GM19438 (cell line): ENCODE measurements around the gene FAR1.
"Not testable (repeated sequence)": the region's sequence is repeated elsewhere in the genome, so short reads cannot be mapped to it uniquely, and the experiment has no call there.

Experiments
- ATAC-seq: cut with Tn5 transposase; IDR thresholded peaks from one replicate; pipeline ENCODE4 v1.9.1; 2021; ENCODE audit warnings: low read depth; ENCODE audit not compliant: unreplicated experiment

Gene FAR1, protein sequence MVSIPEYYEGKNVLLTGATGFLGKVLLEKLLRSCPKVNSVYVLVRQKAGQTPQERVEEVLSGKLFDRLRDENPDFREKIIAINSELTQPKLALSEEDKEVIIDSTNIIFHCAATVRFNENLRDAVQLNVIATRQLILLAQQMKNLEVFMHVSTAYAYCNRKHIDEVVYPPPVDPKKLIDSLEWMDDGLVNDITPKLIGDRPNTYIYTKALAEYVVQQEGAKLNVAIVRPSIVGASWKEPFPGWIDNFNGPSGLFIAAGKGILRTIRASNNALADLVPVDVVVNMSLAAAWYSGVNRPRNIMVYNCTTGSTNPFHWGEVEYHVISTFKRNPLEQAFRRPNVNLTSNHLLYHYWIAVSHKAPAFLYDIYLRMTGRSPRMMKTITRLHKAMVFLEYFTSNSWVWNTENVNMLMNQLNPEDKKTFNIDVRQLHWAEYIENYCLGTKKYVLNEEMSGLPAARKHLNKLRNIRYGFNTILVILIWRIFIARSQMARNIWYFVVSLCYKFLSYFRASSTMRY

DNA sequence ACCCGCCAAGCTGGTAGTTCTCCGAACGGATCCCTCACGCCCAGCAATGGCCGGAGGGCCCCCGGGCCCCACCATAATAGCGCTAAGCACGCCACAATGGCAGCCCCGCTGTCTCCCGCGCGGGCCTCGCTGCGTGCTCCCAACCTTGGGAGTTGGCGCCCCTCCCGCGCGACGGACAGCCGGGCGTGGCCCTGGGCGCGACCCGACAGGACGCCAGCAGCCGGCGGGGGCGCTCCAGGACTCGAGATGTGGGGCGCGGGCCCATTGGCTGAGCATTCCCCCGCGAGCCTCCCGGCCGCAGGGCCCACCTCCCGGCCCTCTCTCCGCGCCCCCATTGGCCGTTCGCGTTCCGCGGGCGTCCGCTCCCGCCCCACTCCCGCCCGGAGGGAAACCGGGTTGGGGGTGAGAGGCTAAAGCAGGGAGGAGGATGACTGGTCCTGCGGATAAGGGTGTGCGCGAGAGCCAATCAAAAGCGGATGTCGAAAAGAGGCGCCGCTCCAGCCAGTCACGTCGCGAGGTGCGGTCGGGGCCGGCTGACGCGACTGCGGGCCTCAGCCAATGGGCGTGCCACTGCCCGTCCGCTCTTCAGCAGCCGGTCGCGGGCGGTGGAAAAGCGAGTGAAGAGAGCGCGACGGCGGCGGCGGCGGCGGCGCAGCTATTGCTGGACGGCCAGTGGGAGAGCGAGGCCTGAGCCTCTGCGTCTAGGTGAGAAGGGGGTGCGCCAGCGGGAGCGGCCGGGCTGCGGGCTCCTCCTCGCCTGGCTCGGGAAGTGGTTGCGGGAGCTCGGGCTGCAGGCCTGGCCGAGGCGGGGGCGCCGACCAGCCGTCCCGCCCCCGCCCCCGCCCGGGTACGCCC, at the start of gene FAR1:
TSS of gene FAR1 (plus strand) at position 567 of the 855 bp plus-strand sequence. CDS start 26,098 bp downstream, outside the sequence.
- ATAC-seq, result peak; percentile 88

DNA sequence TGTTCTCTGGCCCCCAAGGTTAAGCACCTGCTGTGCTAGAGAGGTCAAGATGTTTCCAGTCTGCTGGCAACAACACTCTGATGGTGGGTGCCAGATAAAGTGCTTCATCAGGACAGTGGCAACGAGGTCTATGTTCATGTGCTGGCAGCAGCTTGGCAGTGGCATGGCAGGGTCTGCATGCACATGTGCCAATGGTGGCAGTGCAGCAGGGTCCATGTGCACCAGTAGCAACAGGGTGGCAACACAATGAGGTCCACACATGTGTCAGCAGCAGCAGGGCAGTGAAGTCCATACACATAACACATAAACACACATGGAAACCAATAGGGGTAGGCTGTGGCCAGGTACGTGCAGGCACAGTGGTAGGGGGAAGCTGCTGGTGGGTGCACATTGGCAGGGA, 48.4 kb upstream of the FAR1 start:
- ATAC-seq, result no peak

DNA sequence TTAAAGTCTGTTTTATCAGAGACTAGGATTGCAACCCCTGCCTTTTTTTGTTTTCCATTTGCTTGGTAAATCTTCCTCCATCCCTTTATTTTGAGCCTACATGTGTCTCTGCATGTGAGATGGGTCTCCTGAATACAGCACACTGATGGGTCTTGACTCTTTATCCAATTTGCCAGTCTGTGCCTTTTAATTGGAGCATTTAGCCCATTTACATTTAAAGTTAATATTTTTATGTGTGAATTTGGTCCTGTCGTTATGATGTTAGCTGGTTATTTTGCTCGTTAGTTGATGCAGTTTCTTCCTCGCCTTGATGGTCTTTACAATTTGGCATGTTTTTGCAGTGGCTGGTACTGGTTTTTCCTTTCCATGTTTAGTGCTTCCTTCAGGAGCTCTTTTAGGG, 41.6 kb upstream of the FAR1 start:
- not testable (repeated sequence) for ATAC-seq

DNA sequence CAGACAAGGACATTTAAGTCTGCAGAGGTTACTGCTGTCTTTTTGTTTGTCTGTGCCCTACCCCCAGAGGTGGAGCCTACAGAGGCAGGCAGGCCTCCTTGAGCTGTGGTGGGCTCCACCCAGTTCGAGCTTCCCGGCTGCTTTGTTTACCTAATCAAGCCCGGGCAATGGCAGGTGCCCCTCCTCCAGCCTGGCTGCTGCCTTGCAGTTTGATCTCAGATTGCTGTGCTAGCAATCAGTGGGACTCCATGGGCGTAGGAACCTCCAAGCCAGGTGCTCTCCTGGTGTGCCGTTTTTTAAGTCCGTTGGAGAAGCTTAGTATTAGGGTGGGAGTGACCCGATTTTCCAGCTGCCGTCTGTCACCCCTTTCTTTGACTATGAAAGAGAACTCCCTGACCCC, 39.8 kb upstream of the FAR1 start:
- not testable (repeated sequence) for ATAC-seq

DNA sequence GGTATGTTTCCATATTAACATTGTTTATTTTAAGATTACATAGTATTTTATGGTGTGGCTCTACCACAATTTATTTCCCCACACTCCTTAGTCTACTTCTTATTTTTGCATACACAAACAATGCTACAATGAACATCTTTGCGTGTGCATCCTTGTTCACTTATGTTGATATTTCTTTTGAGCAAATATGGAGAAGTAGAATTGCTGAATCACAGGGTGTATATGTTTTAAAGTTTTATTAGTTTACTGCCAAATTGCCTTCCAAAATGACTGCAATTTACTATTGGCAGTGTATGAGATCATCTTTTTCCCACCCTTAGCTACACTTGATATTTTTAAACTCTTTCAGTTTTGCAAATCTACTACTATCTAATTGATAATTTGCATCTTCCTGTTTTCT, 38.7 kb upstream of the FAR1 start:
- no peak for ATAC-seq

DNA sequence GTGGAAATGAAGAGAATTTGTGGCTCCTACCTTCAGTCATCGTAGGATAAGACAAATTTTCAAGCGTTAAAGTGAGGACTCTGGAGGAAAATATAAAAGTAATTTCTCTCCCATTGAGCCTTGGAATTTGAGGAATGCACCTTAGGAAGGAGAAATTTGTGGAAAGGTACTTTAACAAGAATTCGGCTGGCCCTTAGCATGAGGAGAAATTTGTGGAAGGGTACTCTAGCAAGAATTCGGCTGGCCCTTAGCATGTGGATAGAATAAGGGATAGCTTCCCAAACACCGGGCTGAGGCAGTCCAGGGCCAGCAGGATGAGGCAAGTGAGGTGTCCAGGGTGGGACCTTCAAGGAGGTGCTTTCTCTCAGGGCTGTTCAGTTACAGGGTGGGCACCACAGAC, 33.2 kb upstream of the FAR1 start:
- no peak for ATAC-seq

DNA sequence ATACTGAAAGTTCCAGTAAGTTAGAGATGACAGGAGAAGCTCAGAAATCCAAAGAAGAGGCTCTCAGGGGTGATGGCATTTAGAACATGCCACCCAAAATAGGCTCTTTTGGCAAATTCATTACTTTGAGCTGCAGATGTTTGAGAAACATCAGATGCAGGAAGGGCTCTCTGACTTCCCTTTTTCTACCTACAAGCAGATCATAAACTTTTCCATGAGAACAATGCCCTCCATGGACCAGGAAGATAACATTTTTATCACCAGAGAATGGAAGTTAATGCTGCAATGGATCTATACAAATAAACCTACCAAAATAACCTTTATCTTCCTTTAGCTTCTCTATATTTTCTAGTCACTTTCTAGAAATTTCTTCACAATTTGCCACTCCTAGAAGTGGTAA, 32.7 kb upstream of the FAR1 start:
- no peak for ATAC-seq

DNA sequence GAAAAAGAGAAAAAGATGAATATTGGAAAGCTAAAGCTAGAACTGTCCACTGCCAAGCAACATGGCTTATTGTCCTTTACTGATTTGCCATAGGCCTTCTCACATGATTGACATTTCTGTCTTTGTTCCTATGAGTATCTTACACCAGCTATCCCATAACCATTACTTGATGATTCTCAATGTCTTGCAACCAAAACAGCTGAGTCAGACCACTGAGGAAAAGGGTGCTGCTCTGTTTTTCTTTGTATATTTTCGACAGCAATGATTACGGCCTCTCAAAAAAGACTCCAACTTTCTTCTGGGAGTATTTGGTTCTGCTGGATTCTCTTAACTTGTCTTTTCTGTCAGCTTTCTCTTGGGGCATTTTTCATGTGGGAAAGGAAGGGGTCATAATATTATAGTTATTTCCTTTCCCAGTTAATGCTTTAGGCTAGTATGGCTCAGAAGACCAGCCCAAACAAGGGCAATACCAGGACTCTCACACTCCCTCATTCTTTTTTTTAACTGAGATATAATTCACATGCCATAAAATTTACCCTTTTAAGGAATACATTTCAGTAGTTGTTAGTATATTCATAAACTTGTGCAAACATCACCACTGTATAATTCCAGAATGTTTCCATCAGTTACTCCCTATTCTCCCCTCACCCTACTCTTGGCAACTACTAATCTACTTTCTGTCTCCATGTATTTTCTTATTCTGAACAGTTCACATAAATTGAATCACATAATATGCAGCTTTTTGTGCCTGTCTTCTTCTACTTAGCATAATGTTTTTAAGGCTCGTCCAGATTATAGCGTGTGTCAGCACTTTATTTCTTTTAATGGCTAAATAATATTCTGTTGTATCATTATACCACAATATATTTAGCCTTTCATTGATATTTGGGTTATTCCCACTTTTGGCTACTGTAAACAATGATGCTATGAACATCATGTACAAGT, 31.1 kb upstream of the FAR1 start:
- no peak for ATAC-seq

DNA sequence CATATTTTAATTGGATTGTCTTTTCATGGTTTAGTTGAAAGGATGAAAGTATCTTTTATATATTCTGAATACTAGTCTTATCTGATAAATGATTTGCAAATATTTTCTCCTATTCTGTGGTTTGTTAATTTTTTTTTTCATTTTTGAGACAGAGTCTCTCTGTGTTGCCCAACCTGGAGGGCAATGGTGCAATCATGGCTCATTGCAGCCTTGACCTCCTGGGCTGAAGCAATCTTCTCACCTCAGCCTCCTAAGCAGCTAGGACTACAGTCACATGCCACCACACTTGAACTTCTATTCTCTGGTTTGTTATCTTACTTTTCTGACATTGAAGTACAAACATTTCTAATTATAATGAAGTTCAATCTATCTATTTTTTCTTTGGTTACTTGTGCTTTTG, 30.0 kb upstream of the FAR1 start:
- no peak for ATAC-seq

DNA sequence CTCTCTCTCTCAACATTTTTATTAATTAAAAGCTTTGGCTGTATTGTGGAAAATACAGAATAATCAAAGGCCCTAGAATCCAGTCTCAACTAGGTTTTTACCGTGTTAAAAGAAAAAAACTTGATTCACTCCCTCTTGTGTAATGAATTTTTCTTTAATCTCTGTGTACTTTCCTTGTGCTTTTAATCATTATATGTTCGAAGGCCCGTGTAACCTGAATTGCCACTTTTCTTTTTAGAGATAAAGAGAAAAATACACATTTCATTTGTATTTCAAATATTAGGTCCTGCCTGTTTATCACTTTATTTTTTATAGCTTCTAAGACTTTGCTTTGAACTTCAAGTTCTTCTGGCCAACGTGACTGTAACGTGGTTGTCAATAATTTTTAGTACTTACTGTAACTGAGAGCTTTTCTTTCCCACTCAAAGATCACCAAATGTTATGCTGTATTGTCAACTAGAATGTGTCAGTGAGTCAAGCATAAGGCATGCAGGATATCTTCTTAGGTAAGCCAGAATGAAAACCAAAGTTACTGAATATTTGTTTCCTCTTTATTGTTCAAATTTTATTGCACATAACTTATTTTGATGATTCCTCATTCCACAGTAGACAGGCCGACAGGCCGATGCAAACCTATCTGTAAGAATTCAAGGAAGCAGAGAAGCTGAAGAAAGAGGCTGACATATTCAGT, 23.3 kb upstream of the FAR1 start:
- ATAC-seq, result no peak

DNA sequence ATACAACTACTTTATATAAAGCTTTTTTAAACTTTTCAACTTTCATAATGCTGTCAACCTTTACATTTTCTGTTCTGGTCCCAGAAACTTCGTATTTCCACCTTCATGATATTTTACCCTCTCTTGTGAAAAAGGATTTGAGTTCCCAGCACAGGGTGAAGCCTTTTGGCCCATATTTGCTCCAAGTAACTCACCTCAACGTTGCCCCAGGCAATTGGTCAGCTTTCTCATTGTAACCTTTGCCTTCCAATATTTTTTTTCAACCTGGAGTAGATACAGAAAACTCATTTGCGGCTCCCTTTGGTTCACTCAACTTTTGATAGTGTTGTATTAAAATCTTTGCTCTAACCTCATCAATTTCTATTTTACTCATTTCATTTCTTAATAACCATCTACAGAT, 21.1 kb upstream of the FAR1 start:
- ATAC-seq, result no peak

DNA sequence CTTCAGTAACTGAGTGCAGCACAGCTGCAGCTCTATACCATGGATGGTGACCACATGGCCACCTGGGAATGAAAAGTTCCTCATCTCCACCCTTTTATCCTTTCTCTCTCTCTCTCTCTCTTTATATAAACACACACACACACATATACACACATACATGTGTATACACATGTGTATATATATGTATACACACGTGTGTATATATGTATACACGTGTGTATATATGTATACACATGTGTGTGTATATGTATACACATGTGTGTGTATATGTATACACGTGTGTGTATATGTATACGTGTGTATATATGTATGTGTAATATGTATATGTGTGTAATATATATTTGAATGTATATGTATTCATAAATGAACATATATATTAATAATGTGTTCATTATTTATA, 18.8 kb upstream of the FAR1 start:
- ATAC-seq, result no peak

DNA sequence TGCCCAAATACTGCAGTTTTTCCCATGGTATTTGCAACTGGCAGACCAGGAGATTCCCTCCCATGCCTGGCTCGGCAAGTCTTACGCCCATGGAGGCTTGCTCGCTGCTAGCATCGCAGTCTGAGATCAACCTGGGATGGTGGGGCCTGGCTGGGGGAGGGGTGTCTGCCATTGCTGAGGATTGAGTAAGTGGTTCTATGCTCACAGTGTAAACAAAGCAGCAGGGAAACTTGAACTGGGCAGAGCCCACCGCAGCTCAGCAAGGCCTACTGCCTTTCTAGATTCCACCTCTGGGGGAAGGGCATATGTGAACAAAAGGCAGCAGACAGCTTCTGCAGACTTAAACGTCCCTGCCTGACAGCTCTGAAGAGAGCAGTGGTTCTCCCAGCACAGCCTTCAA, 17.0 kb upstream of the FAR1 start:
- not testable (repeated sequence) for ATAC-seq

DNA sequence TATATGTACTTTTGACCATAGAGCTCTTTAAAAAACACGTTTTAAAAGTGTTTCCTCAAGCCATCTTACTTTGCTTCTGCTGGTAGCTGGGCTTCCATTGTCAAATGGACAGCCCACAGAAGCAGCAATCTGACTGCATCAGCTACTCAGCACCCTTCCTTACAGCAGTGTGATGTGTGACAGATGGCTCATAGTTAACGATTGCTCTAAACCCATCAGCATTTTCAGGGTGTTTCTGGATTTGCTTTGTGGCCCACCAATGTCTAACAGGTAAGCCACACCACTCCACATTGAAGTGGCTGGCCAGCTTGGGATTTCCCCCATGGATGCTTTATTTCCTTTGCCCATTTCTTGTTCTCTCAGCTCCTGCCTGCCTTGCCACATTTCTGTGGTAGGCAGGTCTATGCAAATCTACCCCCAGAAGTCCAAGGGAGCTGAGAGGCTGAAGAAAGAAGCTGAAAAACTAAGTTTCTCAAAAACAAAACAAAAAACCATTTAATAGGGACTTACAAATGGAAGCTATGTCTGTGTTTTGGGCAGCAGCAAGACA, 7.3 kb upstream of the FAR1 start:
- no peak for ATAC-seq

DNA sequence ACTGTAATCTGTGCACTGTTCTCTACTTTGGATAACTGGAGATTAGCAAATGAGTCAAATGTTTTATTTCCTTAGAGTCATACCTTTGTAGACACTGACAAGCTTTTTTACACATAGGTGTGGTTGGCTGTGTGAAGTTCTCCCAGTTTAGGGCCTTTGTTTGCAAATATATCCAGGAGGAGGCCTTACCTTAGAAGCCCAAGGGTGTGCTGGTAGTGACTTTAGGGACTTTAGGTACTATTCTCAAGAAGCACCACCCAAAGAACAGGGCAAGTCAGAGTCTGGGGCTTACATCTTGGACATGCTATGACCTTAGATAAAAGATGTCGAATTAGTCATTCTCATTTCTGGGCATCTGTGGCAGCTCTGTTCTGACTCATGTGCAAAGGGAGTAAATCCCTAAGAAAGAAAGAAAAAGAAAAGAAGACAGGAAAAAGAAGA, 4.8 kb upstream of the FAR1 start:
- no peak for ATAC-seq

DNA sequence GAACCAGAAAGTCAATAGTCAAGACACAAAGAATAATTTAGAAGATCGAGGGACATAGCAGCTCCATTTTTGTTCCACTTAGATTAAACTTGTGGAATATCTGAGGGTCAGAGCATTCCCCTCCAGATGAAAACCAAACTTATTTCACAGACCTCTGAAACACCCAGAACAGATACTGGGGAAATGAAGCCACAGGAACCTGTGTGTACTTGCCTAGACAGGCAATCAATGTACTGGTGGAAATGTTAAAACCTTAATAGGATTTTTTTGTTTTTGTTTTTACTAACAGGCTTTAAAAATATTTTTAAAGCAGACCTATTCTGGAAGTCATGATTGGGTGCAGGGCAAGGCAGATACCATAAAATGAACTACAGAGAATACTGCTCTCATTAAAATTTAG, 4.1 kb upstream of the FAR1 start:
- ATAC-seq, result no peak

DNA sequence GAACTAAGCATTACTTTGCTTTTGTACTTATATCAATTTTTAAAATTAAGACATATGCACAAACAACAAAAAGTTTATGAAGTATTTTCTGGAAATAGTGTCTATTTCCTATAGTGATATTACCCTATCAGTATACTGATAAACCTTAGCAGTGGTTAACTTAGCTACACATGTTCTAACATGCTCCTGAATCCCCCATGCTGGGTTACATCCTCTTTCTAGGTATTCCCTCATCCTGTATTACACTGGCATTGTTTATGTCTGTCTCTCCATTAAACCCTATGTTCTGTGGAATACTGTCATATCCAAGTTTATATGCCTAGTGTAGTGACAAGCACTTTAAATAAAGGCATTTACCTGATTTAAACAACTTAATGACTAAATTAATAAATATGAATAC, 1.8 kb upstream of the FAR1 start:
- ATAC-seq, result no peak

DNA sequence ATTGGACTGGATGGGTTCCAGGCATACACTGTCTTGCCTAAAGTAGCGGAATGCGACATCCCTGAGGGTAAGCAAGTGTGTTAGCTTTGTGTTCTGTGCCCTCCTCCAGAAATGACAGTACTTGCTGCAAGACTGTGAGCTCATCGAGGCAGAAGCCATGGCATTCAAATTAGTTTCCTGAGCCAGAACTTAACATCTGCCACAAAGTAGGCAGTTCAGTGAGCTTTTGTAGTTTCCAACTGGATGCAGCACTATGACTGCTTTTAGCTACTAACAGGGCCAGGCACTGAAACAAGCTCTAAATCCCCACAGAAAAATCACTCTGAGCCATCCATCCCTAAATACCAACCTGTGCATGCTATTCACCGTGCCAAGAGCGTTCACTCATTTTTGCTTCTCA, 1.2 kb upstream of the FAR1 start:
- no peak for ATAC-seq

DNA sequence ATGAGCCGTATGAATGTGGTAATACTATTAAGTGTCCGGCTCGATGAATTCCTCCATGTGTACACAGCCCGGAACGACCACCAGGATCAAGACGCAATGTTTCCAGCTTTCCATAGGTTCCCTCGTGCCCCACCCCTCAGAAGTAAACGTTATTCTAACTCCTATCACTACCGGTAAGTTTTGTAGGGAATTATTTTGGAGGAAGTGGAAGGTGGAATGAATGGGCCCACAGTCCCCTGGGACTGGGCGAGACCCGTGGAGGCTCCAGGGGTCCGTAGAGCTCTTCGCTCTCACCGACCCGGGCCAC, 720 bp upstream of the FAR1 start:
- peak; percentile 6 for ATAC-seq
